ENCODE measurements around the gene LRRTM4.

LRRTM4 gene

GRCh38 chr2:77521931-77522470 is at the start of gene LRRTM4:
LRRTM4 (minus strand) TSS chr2:77522376.
- no peak for DNase-seq

- DNase-seq: no peak
These were observed 49.4 kb upstream of the LRRTM4 start for GRCh38 chr2:77571545-77571944.

- DNase-seq: no peak
These were observed 45.5 kb upstream of the LRRTM4 start for GRCh38 chr2:77567723-77568122.

GRCh38 chr2:77566582-77566981 is 44.4 kb upstream of the LRRTM4 start:
- DNase-seq: no peak

- no peak for DNase-seq
These were observed 44.0 kb upstream of the LRRTM4 start for GRCh38 chr2:77566131-77566530.

GRCh38 chr2:77552956-77553355 is 30.8 kb upstream of the LRRTM4 start:
- no peak for DNase-seq

GRCh38 chr2:77538031-77538430 is 15.9 kb upstream of the LRRTM4 start:
- no peak for DNase-seq

GRCh38 chr2:77522888-77523287 is 712 bp upstream of the LRRTM4 start:
- DNase-seq: no peak

GRCh38 chr2:77521548-77521891 is 656 bp downstream of the LRRTM4 start:
- DNase-seq: no peak

GRCh38 chr2:77520641-77521547 is 1.3 kb downstream of the LRRTM4 start:
- no peak for DNase-seq

GRCh38 chr2:77519888-77520506 is 2.2 kb downstream of the LRRTM4 start:
- DNase-seq: no peak

- DNase-seq: no peak
These were observed 2.9 kb downstream of the LRRTM4 start for GRCh38 chr2:77519164-77519887.

- DNase-seq: no peak
These were observed 3.9 kb downstream of the LRRTM4 start for GRCh38 chr2:77518311-77518710.

- no peak for DNase-seq
These were observed 9.0 kb downstream of the LRRTM4 start for GRCh38 chr2:77513191-77513590.

- no peak for DNase-seq
These were observed 9.7 kb downstream of the LRRTM4 start for GRCh38 chr2:77512507-77512906.

GRCh38 chr2:77508511-77508910 is 13.7 kb downstream of the LRRTM4 start:
- no peak for DNase-seq

GRCh38 chr2:77507657-77508056 is 14.5 kb downstream of the LRRTM4 start:
- DNase-seq: no peak

- DNase-seq: no peak
These were observed 34.0 kb downstream of the LRRTM4 start for GRCh38 chr2:77488141-77488540.

- no peak for DNase-seq
These were observed 34.9 kb downstream of the LRRTM4 start for GRCh38 chr2:77487074-77487803.

- no peak for DNase-seq
These were observed 38.1 kb downstream of the LRRTM4 start for GRCh38 chr2:77484026-77484425.

GRCh38 chr2:77479895-77480294 is 42.3 kb downstream of the LRRTM4 start:
- DNase-seq: no peak

GRCh38 chr2:77479395-77479794 is 42.8 kb downstream of the LRRTM4 start:
- no peak for DNase-seq

- DNase-seq: no peak
These were observed 52.1 kb downstream of the LRRTM4 start for GRCh38 chr2:77470096-77470495.

All from activated naive CD4-positive, alpha-beta T cell (primary cell).